Tibial nerve (tissue), 3 donors: ENCODE results near the gene PHYKPL.

Experiments used
- POLR2A ChIP-seq, 2 donors: fragments of 450-650 bp; IDR thresholded peaks; one replicate each; pipeline ENCODE4 v1.6.1; 2017; ENCODE audit warnings: antibody characterized with exemption in 2 of 2, mild to moderate bottlenecking in 2 of 2, moderate library complexity in 2 of 2
- TF ChIP-seq, protein P1 (sequence below), 5 experiments: fragments of 200-600 bp in 3 of 5; fragments of 450-650 bp in 2 of 5; sonication (generic) in 3 of 5; IDR thresholded peaks; one replicate each; pipeline ENCODE4 v1.5.1; 2016 to 2019; ENCODE audit warnings: antibody characterized with exemption in 5 of 5, mild to moderate bottlenecking in 3 of 5, moderate library complexity in 2 of 5

DNA sequence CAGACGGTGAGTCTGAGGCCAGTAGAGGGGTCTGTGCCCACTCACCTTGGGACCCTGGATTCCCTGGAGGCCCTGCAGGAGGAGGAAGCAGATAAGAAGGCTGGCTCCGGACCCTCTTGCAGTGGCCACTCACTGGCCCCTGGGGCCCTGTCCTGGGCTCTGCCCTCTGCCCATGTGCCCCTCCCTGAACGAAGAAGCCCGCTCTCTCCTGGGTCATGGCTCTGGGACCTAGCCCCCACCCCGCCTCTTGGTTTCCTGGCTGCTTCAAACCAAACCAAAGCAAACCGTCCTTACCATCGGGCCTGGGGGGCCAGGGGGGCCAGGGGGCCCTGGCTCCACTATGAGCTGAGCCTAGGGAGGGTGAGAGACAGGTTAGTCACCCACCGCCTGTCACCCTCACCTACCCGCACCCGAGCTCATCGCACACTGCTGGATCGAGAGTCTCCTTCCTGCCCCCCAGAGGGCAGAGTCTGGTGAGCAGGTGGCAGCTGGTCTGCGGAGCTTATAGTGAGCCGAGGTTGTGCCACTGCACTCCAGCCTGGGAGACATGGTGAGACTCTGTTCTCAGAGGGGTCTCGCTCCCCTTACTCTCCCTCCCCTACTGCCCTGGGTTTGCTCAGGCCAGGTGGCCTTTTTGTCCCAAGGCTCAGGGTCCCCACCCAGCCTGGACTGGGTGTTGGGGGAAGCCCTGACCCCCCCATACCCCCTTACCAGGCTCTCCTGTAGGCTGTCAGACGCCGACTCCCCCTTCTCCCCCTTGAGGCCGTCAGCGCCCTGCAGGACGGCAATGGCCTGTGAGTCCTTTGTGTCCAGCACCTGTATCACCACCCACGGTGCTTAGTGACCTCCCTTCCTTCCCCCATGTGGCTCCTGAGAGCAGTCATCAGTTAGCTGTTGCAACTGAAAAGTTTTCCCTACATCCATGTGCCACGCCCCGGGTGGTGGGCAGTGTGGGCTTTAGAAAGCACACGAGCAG lies 15.2 kb upstream of the PHYKPL start:
- no peak for TF ChIP-seq POLR2A (IDR thresholded peaks at IDR 0.05)
- TF ChIP-seq, protein P1, sequence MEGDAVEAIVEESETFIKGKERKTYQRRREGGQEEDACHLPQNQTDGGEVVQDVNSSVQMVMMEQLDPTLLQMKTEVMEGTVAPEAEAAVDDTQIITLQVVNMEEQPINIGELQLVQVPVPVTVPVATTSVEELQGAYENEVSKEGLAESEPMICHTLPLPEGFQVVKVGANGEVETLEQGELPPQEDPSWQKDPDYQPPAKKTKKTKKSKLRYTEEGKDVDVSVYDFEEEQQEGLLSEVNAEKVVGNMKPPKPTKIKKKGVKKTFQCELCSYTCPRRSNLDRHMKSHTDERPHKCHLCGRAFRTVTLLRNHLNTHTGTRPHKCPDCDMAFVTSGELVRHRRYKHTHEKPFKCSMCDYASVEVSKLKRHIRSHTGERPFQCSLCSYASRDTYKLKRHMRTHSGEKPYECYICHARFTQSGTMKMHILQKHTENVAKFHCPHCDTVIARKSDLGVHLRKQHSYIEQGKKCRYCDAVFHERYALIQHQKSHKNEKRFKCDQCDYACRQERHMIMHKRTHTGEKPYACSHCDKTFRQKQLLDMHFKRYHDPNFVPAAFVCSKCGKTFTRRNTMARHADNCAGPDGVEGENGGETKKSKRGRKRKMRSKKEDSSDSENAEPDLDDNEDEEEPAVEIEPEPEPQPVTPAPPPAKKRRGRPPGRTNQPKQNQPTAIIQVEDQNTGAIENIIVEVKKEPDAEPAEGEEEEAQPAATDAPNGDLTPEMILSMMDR (IDR thresholded peaks at IDR 0.05) = no peak
